Measurements from ENCODE around the gene CDC42BPA.

DNA sequence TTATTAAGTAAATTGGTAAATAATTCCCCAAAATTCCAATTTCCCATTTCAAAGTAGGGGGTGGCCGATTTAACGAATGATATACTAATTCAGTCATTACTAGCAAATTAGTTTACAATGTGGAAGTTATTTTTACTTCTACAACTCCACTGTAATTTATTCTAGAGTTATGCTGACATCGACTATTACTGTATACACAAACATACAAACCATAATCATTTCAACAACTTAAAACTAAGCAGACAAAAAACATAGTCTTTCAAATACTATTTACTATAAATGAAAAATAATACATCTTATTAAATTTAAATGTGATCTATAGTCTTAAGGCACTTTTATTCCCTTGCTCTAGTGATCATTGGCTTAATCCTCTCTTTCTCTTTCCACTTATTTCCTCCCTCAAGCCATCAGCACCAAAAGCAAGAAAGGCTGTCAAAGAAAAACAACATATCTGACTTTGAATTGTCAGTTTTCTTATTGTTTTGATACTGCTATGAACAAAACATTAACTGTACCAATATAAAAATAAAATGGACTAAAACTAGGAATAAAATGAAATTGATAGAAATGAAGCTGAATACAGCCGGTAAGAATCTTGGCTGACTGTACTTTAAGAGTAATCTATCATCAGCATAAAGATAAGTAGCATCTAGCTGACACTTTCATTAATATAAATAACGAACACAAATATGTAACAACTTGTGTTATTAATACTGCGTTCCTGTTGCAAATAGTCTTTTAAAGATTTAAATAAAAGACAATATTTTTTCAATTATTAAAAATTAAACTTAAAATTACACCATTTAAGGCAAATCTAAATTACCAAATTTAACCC lies 4.1 kb downstream of the CDC42BPA start:
- TF ChIP-seq, protein P1, sequence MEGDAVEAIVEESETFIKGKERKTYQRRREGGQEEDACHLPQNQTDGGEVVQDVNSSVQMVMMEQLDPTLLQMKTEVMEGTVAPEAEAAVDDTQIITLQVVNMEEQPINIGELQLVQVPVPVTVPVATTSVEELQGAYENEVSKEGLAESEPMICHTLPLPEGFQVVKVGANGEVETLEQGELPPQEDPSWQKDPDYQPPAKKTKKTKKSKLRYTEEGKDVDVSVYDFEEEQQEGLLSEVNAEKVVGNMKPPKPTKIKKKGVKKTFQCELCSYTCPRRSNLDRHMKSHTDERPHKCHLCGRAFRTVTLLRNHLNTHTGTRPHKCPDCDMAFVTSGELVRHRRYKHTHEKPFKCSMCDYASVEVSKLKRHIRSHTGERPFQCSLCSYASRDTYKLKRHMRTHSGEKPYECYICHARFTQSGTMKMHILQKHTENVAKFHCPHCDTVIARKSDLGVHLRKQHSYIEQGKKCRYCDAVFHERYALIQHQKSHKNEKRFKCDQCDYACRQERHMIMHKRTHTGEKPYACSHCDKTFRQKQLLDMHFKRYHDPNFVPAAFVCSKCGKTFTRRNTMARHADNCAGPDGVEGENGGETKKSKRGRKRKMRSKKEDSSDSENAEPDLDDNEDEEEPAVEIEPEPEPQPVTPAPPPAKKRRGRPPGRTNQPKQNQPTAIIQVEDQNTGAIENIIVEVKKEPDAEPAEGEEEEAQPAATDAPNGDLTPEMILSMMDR (IDR thresholded peaks at IDR 0.05), result no peak
- TF ChIP-seq POLR2A (IDR thresholded peaks at IDR 0.05), result no peak
